ENCODE measurements around the gene INPP4A. TPM values are rescaled to one million over a fixed set of nuclear protein-coding genes. Genes with fewer than 3 reads are reported as not detected.

Gene INPP4A
- total RNA-seq, 1 experiment from 2014 or later, result 26.7 TPM

- Mint-ChIP-seq H3K27ac (ENCODE audit: unreplicated experiment) (no peak overlapping the region), H3K4me1 (ENCODE audit: low read depth, unreplicated experiment) (no peaks in the 10 kb centered on the region), H3K9me3 (ENCODE audit: low read depth, unreplicated experiment) (peaks cover 9% of the 10 kb centered on the region), H3K36me3 (ENCODE audit: insufficient read depth, unreplicated experiment) (no peaks in the 10 kb centered on the region), H3K27me3 (ENCODE audit: unreplicated experiment) (no peaks in the 10 kb centered on the region), H3K4me3 (ENCODE audit: low read depth, unreplicated experiment) (no peak overlapping the region)
- CTCF ChIA-PET, result no interaction called here
- intact Hi-C loops (cut with micrococcal nuclease; ENCODE audit: unreplicated experiment), result no loop called here
- TF ChIP-seq CTCF (IDR thresholded peaks at IDR 0.05; ENCODE audit: unreplicated experiment), result no peak
- DNase-seq, result no peak
- no TSS peak for BruUV-seq (replicated peaks)
Measured at GRCh38 chr2:98419977-98420725, 24.5 kb upstream of the INPP4A start.

- Mint-ChIP-seq H3K27me3 (ENCODE audit: unreplicated experiment) (no peaks in the 10 kb centered on the region), H3K4me3 (ENCODE audit: low read depth, unreplicated experiment) (no peak overlapping the region), H3K9me3 (ENCODE audit: low read depth, unreplicated experiment) (peaks cover 9% of the 10 kb centered on the region), H3K4me1 (ENCODE audit: low read depth, unreplicated experiment) (no peaks in the 10 kb centered on the region), H3K36me3 (ENCODE audit: insufficient read depth, unreplicated experiment) (no peaks in the 10 kb centered on the region), H3K27ac (ENCODE audit: unreplicated experiment) (no peak overlapping the region)
- no TSS peak for BruUV-seq (replicated peaks)
- no peak for DNase-seq
- intact Hi-C loops (cut with micrococcal nuclease; ENCODE audit: unreplicated experiment), result no loop called here
- CTCF ChIA-PET, result no interaction called here
- TF ChIP-seq CTCF (IDR thresholded peaks at IDR 0.05; ENCODE audit: unreplicated experiment), result no peak
Measured at GRCh38 chr2:98422449-98422848, 22.2 kb upstream of the INPP4A start.

DNA sequence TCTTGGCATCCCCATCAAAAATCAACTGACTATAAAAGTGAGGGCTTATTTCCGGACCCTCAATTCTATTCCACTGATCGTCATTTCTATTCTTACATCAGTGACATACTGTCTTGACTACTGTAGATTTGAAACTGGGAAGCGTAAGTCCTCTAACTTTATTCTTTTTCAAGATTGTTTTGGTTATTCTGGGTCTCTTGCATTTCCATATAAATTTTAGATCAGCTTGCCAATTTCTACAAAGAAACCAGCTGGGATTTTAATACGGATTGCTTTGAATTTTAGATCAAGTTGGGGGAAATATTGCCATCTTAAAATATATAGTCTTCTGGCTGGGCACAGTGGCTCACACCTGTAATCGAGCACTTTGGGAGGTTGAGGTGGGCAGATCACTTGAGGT is 17.9 kb upstream of the INPP4A start:
- intact Hi-C loops (cut with micrococcal nuclease; ENCODE audit: unreplicated experiment), result no loop called here
- no peak for DNase-seq
- no TSS peak for BruUV-seq (replicated peaks)
- Mint-ChIP-seq H3K9me3 (ENCODE audit: low read depth, unreplicated experiment) (peaks cover 6% of the 10 kb centered on the region), H3K4me1 (ENCODE audit: low read depth, unreplicated experiment) (no peaks in the 10 kb centered on the region), H3K36me3 (ENCODE audit: insufficient read depth, unreplicated experiment) (no peaks in the 10 kb centered on the region), H3K27me3 (ENCODE audit: unreplicated experiment) (no peaks in the 10 kb centered on the region), H3K4me3 (ENCODE audit: low read depth, unreplicated experiment) (no peak overlapping the region), H3K27ac (ENCODE audit: unreplicated experiment) (no peak overlapping the region)
- CTCF ChIA-PET, result no interaction called here
- TF ChIP-seq CTCF (IDR thresholded peaks at IDR 0.05; ENCODE audit: unreplicated experiment), result no peak

DNA sequence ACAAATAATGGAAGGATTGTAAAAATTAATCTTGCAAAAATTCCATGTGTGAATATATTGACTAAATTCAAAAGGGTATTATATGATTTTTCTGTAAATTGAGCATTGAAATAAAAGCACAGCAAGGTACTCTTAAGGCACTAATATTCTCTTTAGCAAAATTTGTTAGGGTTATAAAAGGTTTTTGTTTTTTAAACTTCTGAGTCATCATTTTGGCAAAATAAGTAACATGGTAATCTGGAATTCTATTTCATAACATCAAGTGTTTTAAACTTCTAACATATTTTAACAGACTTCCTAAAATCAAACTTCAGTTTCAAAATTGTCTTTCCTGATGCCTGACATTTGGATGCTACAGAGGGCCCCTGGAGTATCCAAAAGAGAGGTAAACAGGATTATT is 12.5 kb upstream of the INPP4A start:
- intact Hi-C loops (cut with micrococcal nuclease; ENCODE audit: unreplicated experiment), result no loop called here
- peaks cover 26% of the 10 kb centered on the region for H3K4me1 Mint-ChIP-seq (ENCODE audit: low read depth, unreplicated experiment)
- H3K27ac Mint-ChIP-seq (ENCODE audit: unreplicated experiment), result no peak overlapping the region
- no peak overlapping the region for H3K4me3 Mint-ChIP-seq (ENCODE audit: low read depth, unreplicated experiment)
- TF ChIP-seq CTCF (IDR thresholded peaks at IDR 0.05; ENCODE audit: unreplicated experiment), result no peak
- H3K9me3 Mint-ChIP-seq (ENCODE audit: low read depth, unreplicated experiment), result no peaks in the 10 kb centered on the region
- H3K27me3 Mint-ChIP-seq (ENCODE audit: unreplicated experiment), result no peaks in the 10 kb centered on the region
- BruUV-seq (replicated peaks), result no TSS peak
- no peak for DNase-seq
- H3K36me3 Mint-ChIP-seq (ENCODE audit: insufficient read depth, unreplicated experiment), result peaks cover 17% of the 10 kb centered on the region
- CTCF ChIA-PET, result no interaction called here
